HuH-7 (cell line): Measurements from ENCODE around the gene NYAP2.

Source experiments
- DNase-seq: peaks from one replicate; pipeline ENCODE4 v3.0.0; 2011; ENCODE audit warnings: low spot score

The NYAP2 gene

DNA sequence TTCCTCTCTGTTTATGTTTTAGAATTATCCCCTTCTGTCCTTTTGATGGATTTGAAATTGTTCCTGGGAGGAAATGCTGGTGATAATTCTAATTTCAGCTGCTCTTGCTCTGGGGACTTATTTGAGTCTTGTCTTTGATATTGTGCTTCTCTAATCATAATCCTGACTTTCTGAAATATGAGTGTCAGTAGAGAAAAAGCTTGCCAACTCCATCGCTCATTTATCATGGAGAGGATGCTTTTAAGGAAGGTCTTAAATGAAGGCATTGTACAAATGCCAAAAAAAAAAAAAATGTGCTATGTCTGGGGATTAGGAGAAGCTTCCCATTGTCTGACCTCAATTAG is 159.5 kb downstream of the NYAP2 start:
- no peak for DNase-seq

DNA sequence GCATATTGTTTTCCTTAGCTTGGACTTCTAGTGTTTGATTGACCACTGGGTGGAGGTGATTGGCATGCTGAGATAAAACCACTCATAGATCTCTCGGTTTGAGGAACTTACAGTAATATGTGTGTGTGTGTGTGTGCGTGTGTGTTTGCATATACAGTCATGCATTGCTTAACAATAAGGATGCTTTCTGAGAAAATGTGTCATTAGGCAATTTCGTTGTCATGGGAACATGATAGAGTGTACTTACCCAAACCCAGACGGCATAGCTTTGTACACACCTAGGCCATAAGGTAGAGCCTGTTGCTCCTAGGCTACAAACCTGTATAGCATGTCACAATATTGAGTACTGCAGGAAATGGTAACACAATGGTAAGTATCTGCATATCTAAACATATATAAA is 167.3 kb downstream of the NYAP2 start:
- DNase-seq = no peak

DNA sequence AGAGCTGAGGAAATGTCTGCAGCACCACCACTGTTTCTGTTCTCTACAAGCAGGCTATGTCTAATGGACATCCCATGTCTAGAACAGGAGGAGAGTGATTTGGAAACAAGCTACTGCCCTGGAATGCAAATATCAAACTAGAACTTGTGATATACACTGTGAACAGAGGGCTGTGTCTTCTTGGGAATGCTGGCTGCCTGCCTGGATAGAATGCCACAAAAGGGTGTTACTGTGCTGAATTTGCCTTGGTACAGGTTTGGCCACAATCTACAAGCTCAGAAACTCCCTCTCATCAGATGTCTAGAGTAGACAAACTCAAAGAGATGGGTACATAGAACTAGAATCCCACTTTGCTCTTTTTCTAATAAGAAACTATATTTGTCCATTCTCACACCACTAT is 170.5 kb downstream of the NYAP2 start:
- DNase-seq = no peak

DNA sequence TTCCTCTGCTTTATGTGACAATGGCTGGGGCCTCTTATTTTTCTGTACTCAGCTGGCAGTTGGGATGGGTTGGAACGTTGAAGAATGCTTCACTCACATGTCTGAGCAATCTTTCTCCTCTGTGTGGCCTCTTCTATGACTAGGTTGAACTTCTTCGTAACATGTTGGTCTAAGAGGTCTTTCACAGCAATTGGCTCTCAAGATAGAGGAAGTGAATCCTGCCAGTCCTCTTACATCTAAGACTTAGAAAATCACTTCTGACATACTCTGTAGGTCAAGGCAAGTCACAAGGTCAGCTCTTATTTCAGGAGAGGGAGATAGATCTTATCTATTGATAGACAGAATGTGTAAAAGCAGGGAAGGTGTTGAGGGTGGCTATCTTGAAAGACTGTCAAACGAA is 174.1 kb downstream of the NYAP2 start:
- DNase-seq = no peak

DNA sequence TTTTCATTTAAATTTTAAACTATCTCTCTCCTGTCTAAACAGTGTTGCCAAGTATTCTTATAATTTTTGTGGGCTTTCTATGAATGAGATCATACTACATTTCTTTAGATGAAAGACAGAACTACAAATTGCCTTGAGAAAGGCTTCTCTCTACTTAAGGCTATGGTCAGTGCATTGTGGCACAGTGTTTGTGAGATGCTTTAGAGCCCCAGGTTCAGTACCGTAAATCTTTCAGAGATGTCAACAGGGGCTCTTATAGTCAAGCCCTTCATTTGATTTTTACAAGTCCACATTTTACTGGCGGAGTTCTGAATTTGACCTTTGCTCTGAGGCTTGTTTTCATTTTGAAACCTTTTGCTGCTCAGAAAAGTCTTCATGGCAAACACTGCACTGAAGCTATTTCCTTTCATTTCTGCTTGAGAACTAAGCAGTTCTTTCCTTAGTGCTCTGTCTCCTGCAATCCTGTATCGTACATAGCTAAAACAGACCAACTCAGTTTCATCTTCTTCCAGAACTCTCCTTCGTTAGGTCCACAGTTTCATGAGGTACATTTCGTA is 175.2 kb downstream of the NYAP2 start:
- no peak for DNase-seq

DNA sequence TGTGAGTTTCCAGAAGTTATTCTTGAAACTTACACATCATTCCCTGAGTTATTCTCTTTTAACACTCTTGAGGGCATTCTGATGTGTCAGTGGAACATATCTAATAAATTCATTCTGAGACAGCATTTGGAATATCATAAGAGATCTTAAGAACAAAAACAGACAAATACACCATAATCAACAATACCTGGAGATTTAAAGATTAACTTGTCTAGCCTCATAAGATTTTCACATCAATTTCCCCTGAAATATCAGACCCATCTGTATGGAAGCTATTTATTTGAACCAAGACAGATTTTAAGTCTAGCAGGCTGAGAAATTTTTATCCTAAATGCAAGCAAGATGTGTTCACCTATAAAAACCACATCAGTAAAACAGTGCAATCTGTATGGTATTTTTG is 181.6 kb downstream of the NYAP2 start:
- no peak for DNase-seq

DNA sequence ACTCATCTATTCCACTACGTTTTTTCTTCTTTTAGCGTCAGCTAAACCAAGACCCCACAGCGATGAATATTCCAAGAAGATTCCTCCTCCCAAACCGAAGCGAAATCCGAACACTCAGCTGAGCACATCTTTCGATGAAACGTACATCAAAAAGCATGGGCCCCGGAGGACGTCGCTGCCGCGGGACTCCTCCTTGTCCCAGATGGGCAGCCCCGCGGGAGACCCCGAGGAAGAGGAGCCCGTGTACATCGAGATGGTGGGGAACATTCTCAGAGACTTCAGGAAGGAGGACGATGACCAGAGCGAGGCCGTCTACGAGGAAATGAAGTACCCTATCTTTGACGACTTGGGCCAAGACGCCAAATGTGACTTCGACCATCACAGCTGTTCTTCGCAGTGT is 182.4 kb downstream of the NYAP2 start:
- no peak for DNase-seq

DNA sequence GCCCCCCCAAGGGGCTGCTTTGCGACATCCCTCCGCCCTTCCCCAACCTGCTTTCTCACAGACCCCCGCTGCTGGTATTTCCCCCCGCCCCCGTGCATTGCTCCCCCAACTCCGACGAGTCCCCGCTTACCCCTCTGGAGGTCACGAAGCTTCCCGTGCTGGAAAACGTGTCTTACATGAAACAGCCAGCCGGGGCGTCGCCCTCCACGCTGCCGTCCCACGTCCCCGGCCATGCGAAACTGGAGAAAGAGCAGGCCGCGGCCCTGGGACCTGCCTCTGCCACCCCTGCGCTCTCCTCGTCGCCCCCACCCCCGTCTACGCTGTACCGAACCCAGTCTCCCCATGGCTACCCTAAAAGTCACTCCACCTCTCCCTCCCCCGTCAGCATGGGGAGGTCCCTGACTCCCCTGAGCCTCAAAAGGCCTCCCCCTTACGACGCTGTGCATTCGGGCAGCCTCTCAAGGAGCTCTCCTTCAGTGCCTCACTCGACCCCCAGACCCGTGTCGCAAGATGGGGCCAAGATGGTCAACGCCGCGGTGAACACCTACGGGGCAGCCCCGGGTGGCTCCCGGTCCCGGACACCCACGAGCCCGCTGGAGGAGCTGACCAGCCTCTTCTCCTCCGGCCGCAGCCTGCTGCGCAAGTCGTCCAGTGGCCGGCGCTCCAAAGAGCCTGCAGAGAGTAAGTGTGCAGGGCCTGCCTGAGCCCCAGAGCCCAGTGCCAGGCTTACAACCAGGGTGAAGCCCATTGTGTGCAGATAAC is 183.0 kb downstream of the NYAP2 start:
- no peak for DNase-seq

DNA sequence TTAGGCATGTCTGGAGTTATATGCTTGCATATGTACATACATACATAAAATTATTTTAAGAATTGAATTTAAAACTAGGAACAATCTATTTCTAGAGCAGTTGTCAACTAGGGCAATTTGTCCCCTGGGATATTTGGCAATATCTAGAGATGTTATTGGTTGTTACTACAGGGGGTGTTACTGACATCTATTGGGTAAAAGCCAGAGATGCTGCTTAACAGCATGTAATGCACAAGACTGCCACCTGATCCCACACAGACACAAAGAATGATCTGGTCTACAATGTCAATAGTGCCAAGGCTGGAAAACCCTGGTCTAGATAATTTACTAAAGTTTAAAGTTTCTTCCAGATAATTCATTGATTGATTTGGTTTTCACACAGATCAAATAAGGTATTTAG is 185.3 kb downstream of the NYAP2 start:
- DNase-seq = no peak

DNA sequence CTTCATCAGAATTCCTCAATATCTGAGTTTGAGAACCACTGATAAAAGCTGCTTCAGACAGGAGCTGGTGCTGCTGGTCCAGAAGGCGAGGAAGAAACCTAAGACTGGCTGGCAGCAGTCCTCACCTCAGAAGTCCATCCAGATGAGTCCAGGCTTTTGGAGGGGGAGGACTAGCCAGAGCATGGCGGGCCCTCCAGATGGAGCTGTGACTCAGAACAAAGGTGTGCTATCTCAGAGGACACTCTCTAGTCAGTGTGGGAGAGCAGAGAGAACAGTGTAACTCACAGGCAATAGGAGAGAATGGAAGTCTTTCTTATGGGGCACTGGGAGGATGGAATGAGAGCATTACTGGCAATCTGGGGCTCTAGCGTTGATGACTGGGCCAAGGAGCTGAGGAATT is 191.4 kb downstream of the NYAP2 start:
- DNase-seq = no peak

DNA sequence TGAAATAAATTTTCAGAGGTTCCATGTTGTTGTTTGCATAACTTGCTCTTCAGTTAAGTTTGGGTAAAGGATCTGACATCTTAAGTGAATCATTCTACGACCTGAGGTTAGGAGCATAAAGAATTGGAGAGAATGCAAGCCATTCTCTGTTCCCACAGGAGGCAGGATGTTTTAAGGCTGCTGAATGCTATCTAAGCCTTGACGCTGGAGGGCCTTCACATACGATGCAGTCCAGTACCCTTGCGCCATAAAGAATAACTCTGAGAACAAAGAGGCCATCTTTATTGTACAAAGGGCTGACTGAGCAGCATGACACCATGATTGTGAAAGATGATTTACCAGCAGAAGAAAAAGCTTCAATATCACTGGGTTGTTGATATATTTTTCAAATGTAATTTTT is 198.4 kb downstream of the NYAP2 start:
- DNase-seq = no peak

DNA sequence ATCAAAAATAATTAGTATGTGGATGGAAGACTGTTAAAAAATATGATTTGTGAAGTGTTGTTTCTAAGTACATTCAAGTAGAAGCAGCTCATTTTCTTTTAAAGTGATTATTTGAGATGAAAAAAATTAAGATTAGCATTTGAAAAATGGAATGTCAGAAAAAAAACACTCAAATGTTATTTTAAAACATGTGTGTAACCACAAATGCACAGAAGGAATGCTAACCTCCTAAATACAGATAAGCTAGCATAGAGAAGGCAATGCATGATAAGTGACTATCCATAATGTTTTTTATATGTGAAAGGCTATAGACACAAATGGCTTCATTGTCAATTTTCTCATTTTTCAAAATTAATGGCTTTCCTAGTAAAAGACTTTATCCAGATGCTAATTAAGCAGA is 198.9 kb downstream of the NYAP2 start:
- no peak for DNase-seq

DNA sequence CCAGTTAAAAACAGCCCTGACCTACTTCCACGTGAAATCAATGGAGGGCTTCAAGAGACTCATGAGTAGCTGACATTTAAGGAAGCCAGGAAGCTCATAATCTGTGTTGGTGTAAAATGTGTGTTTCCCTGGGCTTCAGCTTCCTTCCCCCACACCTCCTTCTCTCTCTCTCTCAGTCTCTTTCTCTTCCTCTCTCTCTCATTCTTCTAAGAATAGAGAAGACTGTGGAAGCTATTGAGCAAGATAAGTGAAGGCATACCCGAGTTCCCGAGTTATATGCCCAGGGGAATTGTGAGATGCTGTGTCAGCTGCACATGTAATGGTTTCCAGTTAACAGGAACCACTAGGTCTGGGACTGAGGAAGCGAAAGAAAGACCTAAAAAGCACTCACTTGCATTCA is 199.4 kb downstream of the NYAP2 start:
- DNase-seq = no peak

DNA sequence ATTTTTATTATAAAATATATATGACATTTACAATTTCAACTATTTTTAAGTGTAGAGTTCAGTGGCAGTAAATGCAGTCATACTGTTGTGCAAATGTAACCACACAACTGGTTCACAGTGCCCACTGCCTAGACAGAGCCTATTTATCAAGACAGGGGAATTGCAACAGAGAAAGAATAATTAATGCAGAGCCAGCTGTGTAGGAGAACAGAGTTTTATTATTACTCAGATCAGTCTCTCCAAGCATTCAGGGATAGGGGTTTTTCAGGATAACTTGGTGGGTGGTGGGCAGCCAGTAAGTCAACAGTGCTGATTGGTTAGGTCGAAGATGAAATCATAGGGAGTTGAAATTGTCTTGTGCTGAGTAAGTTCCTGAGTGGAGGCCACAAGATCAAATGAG is 200.3 kb downstream of the NYAP2 start:
- DNase-seq = no peak

DNA sequence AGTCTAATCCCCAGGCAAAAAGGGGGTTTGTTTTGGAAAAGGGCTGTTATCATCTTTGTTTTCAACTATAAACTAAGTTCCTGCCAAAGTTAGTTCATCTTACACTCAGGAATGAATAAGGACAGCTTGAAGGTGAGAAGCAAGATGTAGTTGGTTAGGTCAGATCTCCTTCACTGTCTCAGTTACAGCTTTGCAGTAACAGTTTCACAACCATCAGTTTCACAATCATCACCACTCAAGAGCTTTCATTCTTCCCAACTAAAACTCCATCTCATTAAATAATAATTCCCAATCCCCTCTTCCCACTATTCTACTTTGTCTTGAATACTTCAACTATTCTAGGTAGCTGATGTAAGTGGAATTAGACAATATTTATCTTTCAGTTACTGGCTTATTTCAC is 200.9 kb downstream of the NYAP2 start:
- no peak for DNase-seq

DNA sequence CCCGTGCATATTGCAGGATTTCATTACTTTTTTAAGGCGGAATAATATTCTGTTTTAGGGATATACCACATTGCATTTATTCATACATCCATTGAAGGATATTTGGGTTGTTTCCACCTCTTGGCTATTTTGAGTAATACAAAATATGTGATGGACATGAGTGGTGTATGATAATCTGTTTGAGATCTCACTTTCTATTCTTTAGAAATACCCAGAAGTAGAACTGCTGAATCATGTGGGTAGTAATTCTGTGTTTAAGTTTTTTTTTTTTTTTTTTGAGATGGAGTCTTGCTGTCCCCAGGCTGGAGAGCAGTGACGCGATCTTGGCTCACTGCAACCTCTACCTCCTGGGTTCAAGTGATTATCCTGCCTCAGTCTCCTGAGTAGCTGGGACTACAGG is 201.4 kb downstream of the NYAP2 start:
- no peak for DNase-seq

DNA sequence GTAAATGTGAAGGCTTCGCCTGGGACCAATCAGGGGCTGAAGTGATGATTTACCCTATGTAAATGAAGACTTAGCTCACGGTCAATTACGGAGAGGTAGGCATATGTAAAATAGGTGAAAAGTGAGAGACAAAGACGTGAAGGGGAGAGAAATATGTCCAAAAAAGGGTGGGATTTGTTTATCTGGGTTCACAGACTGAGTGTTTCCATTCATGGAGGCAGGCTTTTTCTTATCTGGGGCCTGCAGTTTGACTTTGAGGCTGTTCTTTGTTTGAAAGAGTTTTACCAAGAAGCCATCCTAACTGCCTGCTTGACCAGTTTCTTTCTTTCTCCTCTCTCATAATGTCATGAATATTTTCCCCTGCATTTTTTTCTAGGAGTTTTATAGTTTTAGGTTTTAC is 202.7 kb downstream of the NYAP2 start:
- no peak for DNase-seq

DNA sequence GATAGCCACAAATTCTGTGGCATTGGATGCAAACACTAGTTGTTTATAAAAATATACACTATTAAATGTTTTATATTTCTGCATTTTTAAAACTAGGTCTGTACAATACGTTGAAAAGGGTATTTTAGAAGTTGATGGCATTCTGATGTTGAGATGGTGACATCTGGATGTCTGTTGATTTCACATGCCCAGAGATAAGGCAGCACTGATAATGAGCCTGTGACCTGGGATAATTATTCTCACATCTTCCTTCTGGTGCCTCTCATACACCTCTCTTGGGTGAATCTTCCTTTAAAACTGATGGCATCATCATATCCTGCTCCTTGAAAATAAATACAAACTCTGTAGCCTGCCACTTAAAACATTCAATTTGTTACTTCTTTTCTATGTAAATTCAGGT is 208.6 kb downstream of the NYAP2 start:
- no peak for DNase-seq

DNA sequence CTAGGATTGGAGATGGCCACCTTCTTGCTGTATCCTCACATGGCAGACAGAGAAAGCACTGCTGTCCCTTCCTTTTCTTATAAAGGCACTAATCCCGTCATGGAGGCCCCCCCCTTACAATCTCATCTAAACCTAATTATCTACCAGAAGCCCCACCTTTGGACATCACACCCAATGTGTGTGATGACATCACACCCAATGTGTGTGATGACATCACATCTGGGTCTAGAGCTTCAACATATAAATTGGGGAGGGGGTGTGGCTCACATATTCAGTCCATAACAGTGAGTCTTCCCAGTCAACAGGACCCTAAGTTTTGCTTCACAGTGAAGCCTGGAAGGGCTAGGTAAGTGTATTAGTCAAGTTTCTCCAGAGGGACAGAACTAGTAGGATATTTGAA is 213.1 kb downstream of the NYAP2 start:
- DNase-seq = no peak

DNA sequence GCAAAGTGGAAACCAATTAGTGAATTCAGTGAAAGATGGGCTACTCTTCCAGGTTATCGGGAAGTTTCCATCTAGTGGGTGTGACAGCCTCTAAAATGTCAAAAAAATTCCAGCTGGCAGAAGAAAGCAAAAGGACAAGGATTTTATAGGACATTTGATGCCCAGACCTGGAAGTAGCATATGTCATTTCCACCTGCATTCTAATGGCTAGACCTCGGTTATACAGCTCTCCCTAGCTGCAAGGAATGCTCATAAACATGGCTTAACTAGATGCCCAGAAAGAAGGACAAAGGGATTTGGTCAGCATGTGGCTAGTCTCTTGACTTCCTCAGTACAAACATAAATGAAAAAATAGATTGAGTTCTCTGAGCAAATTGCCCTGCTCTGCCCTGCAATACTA is 215.4 kb downstream of the NYAP2 start:
- no peak for DNase-seq

DNA sequence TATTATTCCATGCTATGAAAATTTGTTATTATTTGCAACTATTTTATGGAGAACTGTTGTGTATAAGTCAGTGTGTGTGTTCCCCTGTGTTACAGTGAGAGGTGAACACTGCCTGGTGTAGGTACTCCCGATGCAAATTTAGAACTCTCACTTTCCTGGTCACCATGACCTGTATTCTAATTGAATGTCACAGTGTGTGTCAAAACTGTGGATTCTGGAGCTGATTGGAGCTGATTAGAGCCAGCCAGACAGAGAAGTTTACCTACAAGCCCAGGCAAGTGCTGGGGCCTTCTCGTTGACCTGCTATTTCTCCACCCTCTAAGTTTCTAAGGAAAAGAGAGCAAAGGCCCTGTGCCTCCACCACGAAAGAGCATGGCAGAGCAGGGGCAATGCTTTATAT is 216.0 kb downstream of the NYAP2 start:
- DNase-seq = no peak

DNA sequence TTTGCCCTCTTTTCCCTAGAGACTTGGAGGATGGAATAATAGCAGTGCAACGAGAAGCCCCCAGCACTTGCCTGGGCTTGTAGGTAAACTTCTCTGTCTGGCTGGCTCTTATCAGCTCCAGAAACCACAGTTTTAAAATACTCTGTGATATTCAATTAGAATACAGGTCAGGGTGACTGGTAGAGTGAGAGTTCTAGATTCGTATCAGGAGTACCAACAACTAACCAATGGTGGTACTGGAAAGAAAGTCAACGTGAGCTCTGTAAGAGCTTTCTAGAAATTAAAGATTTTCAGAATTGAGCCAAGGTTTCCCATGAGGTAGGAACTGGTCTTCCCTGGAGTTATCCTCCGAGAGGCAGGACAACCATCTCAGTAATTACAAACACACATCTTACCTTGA is 216.9 kb downstream of the NYAP2 start:
- no peak for DNase-seq

DNA sequence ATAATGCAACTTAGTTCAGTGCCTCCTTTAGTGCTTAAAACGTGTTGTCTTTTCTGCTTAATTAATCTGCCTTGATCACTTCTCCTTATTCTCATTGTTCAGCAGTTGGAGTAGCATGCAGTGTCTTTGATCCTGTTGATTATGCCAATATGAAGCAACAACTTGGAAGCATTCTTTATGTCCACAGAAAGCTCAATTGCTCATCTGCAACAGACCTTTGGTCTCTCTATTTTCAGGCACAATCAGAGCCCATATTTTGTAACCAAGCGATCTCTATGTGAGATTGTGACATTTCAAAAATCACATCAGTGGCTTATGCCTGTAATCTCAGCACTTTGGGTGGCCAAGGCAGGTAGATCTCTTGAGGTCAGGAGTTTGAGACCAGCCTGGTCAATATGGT is 217.3 kb downstream of the NYAP2 start:
- no peak for DNase-seq

DNA sequence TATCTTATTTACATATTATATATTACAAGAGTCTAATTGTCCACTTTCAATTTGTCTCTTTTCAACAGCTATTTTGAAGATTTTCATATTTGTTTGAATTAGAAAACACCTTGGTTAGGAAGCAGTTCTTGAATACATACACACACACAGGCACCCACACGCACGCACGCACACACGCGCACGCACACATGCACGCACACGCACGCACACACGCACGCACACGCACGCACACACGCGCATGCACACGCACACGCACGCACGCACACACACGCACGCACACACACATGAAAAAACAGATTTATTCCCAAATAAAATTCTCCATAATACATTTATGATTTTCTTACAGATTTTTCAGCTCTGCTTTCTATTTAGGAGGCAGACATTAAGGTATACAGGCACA is 220.7 kb downstream of the NYAP2 start:
- DNase-seq = no peak
